ENCODE data around the gene ARPP19.
"Not testable (repeated sequence)": the region's sequence is repeated elsewhere in the genome, so short reads cannot be mapped to it uniquely, and the experiment has no call there.

Gene ARPP19

GRCh38 chr15:52512869-52513268 lies 56.0 kb downstream of the ARPP19 start:
- DNase-seq (ENCODE audit: low spot score), result not testable (repeated sequence)

GRCh38 chr15:52511084-52511483 lies 57.7 kb downstream of the ARPP19 start:
- no peak for DNase-seq (ENCODE audit: low spot score)

GRCh38 chr15:52509500-52510245 lies 59.2 kb downstream of the ARPP19 start:
- no peak for DNase-seq (ENCODE audit: low spot score)

GRCh38 chr15:52506549-52506948 lies 62.3 kb downstream of the ARPP19 start:
- DNase-seq (ENCODE audit: low spot score), result no peak

GRCh38 chr15:52505151-52505550 lies 63.7 kb downstream of the ARPP19 start:
- no peak for DNase-seq (ENCODE audit: low spot score)

- no peak for DNase-seq (ENCODE audit: low spot score)
Observed at GRCh38 chr15:52503788-52504496, 64.9 kb downstream of the ARPP19 start.

GRCh38 chr15:52502608-52503007 lies 66.2 kb downstream of the ARPP19 start:
- no peak for DNase-seq (ENCODE audit: low spot score)

- DNase-seq (ENCODE audit: low spot score), result no peak
Observed at GRCh38 chr15:52499506-52499905, 69.3 kb downstream of the ARPP19 start.

GRCh38 chr15:52498706-52499105 lies 70.1 kb downstream of the ARPP19 start:
- no peak for DNase-seq (ENCODE audit: low spot score)
